Lung (tissue), 12 donors: ENCODE measurements around the gene NQO1. TPM values are rescaled to one million over a fixed set of nuclear protein-coding genes. Genes with fewer than 3 reads are reported as not detected.

Experiments
- ATAC-seq: fragments of 200-7000 bp; cut with Tn5 transposase; one replicate; pipeline ENCODE4 v1.9.1; 2020; ENCODE audit warnings: moderate number of reproducible peaks; ENCODE audit not compliant: insufficient read depth, low FRiP score
- DNase-seq, 3 donors: peaks; one replicate each; pipeline ENCODE4 v3.0.0-alpha.2; 2013 to 2017
- H3K27ac ChIP-seq, 2 donors: one replicate each; pipeline ENCODE4 v1.5.1; 2013; ENCODE audit warnings: mild to moderate bottlenecking in 2 of 2, moderate library complexity in 2 of 2, control low read depth in 1 of 2, inconsistent platforms in 1 of 2, low read depth in 1 of 2, low read length in 1 of 2
- H3K27me3 ChIP-seq, 3 donors: one replicate each; pipeline ENCODE4 v1.5.1; 2013; ENCODE audit warnings: low read length in 2 of 3; ENCODE audit not compliant: control insufficient read depth in 3 of 3, insufficient read depth in 3 of 3
- H3K36me3 ChIP-seq, 4 donors: one replicate each; pipeline ENCODE4 v1.5.1; 2013; ENCODE audit warnings: low read length in 4 of 4, mild to moderate bottlenecking in 1 of 4, moderate library complexity in 1 of 4; ENCODE audit not compliant: control insufficient read depth in 4 of 4, insufficient read depth in 4 of 4
- H3K4me1 ChIP-seq, 5 donors: one replicate each; pipeline ENCODE4 v1.5.1; 2013; ENCODE audit warnings: low read length in 5 of 5, mild to moderate bottlenecking in 2 of 5, moderate library complexity in 1 of 5; ENCODE audit not compliant: control insufficient read depth in 5 of 5, insufficient read depth in 5 of 5
- H3K4me3 ChIP-seq: one replicate; pipeline ENCODE4 v1.5.1; 2013; ENCODE audit warnings: mild to moderate bottlenecking, control low read depth, moderate library complexity
- H3K9ac ChIP-seq, 2 donors: one replicate each; pipeline ENCODE4 v1.5.1; 2013; ENCODE audit warnings: low read length in 2 of 2, control low read depth in 1 of 2; ENCODE audit not compliant: insufficient read depth in 1 of 2
- H3K9me3 ChIP-seq, 4 donors: one replicate each; pipeline ENCODE4 v1.5.1; 2013; ENCODE audit warnings: low read length in 3 of 4, mild to moderate bottlenecking in 1 of 4, moderate library complexity in 1 of 4; ENCODE audit not compliant: control insufficient read depth in 4 of 4, insufficient read depth in 3 of 4
- WGBS, 2 donors: extraction: QIAGEN DNeasy Blood & Tissue Kit; methylation state at CpG; one replicate each; pipeline ENCODE4 v1.1.7; 2013; 5-methylcytosine and 5-hydroxymethylcytosine counted together
- polyA plus RNA-seq, 2 donors: library from polyadenylated mRNA; stranded (reverse); fragments of 200-250 nt; gene quantifications; one replicate each; pipeline ENCODE4 v1.2.1, GENCODE V29; 2013
- total RNA-seq, 2 donors: library from RNA; depleted of rRNA in 1 of 2; stranded (reverse); fragments of >200 nt in 1 of 2; gene quantifications; one replicate each; pipeline ENCODE4 v1.2.1, GENCODE V29; 2014 to 2021
- TF ChIP-seq, protein P1 (sequence below): IDR thresholded peaks from 2 replicates; pipeline ENCODE4 v1.5.1; 2012; ENCODE audit warnings: mild to moderate bottlenecking; ENCODE audit errors: control extremely low read depth, extremely low read depth
- donor health status: control.
- donor health status: control.
- donor health status: Bipolar disorder and iron deficiency.
- donor health status: healthy.
- donor health status: DM: yes; HTN: yes; CAD: no.

The NQO1 gene
- total and polyA plus RNA-seq, 4 donors, result 15.2 to 109 (median 44.9) TPM

DNA sequence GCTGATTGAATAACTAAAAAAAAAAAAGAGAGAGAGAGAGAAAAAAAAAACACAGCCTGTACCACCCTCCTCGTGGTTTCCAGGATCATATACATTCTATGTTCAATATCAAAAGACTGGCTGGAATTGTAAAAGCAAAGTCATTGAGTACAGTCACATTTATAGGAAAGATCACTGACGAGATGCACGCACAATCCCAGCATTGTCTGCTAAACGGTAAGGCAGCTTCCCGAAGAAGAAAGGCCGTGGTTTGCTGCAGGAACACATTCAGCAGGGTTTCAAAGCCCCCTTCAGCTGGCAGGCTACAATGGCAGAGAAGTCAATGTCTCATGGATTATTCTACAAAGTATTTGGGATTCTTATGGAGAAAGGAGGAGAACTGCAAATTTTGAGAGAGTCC, 9.3 kb downstream of the NQO1 start:
- 91 to 97% methylated on average over 6 of the region's 6 CpGs for WGBS, 2 donors
- DNase-seq, result no peak
- Histone ChIP-seq H3K36me3 (peaks cover 2 to 28% (median 10%) of the 10 kb centered on the region in 4 donors), H3K4me1 (no peaks in the 10 kb centered on the region), H3K27me3 (no peaks in the 10 kb centered on the region), H3K9ac (no peak overlapping the region), H3K9me3 (no peaks in the 10 kb centered on the region), H3K27ac (no peak overlapping the region), H3K4me3 (no peak overlapping the region)
- no peak for ATAC-seq
- TF ChIP-seq, protein P1, sequence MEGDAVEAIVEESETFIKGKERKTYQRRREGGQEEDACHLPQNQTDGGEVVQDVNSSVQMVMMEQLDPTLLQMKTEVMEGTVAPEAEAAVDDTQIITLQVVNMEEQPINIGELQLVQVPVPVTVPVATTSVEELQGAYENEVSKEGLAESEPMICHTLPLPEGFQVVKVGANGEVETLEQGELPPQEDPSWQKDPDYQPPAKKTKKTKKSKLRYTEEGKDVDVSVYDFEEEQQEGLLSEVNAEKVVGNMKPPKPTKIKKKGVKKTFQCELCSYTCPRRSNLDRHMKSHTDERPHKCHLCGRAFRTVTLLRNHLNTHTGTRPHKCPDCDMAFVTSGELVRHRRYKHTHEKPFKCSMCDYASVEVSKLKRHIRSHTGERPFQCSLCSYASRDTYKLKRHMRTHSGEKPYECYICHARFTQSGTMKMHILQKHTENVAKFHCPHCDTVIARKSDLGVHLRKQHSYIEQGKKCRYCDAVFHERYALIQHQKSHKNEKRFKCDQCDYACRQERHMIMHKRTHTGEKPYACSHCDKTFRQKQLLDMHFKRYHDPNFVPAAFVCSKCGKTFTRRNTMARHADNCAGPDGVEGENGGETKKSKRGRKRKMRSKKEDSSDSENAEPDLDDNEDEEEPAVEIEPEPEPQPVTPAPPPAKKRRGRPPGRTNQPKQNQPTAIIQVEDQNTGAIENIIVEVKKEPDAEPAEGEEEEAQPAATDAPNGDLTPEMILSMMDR, result no peak

DNA sequence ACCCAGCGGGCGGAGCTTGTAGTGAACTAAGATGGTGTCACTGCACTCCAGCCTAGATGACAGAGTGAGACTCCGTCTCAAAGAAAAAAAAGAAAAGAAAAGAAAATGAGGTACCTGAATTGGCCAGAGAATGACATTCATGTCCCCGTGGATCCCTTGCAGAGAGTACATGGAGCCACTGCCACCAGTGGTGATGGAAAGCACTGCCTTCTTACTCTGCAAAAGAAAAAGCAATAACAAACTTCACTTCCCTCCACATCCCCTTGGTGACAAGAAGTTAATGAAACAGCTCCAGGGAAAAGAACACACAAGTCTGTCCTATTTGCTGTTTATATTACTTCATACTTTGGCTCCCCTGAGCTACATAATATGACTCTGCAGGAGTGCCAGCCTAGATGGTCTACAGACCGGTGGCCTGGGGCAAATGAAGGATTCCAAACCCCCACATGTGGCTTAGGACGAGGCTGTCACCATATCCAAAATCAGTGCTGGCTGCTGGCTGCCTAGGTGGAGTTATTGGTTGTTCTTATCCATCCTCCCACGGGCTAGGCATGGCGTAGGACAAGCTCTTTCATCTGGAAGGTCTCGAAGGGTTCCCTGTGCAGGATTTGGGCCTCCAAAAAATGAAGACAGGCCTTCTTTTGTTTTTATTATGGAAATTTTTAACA, 13.3 kb downstream of the NQO1 start:
- H3K4me1 ChIP-seq, result peaks cover 0 to 4% (median 0%) of the 10 kb centered on the region in 5 donors
- TF ChIP-seq, protein P1, result no peak
- no peak overlapping the region for H3K27ac ChIP-seq
- no peaks in the 10 kb centered on the region for H3K27me3 ChIP-seq
- H3K9ac ChIP-seq, result no peak overlapping the region
- no peak for DNase-seq
- ATAC-seq, result no peak
- H3K4me3 ChIP-seq, result no peak overlapping the region
- WGBS, 2 donors, result 93 to 95% methylated on average over 9 of the region's 9 CpGs
- H3K36me3 ChIP-seq, result peaks cover 8 to 28% (median 11%) of the 10 kb centered on the region in 4 donors
- H3K9me3 ChIP-seq, result no peaks in the 10 kb centered on the region

DNA sequence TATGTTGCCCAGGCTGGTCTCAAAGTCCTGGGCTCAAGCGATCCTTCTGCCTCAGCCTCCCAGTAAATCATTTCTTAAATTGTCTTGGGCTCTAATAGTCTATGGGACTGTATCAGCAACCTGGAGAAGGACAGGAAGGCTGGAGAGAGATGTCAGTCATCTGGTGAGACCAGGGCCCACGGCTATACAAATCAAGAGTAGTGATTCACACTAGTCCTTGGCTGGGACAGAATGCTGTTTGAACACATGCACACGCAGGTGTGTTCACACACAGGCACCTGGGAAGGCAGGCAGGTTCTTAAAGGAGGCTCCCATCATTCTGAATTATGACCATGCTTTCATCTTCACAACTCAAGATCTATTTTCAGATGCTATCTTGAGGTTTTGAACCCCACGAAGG, 14.1 kb downstream of the NQO1 start:
- no peaks in the 10 kb centered on the region for H3K9me3 ChIP-seq
- DNase-seq (no peak), ATAC-seq (no peak)
- no peak overlapping the region for H3K4me3 ChIP-seq
- no peaks in the 10 kb centered on the region for H3K27me3 ChIP-seq
- peaks cover 10 to 29% (median 11%) of the 10 kb centered on the region in 4 donors for H3K36me3 ChIP-seq
- 87 to 90% methylated on average over 4 of the region's 4 CpGs for WGBS, 2 donors
- H3K9ac ChIP-seq, result no peak overlapping the region
- peaks cover 0 to 4% (median 0%) of the 10 kb centered on the region in 5 donors for H3K4me1 ChIP-seq
- H3K27ac ChIP-seq, result no peak overlapping the region
- TF ChIP-seq, protein P1, result no peak
